Body of pancreas (tissue), 4 donors: ENCODE measurements around the gene SLC35B1.

Source experiments
- CTCF ChIP-seq, 7 experiments: fragments of 450-650 bp in 4 of 7; fragments of 200-600 bp in 3 of 7; sonication (generic) in 3 of 7; IDR thresholded peaks; one replicate each; pipeline ENCODE4 v1.5.1; 2016 to 2019; ENCODE audit warnings: antibody characterized with exemption in 7 of 7
- POLR2A ChIP-seq, 3 donors: fragments of 450-650 bp; IDR thresholded peaks; one replicate each; pipeline ENCODE4 v1.6.1; 2016; ENCODE audit warnings: antibody characterized with exemption in 3 of 3, mild to moderate bottlenecking in 2 of 3

- TF ChIP-seq CTCF (IDR thresholded peaks at IDR 0.05) (no peak), POLR2A (IDR thresholded peaks at IDR 0.05) (peak in 1 of 3 donors; percentile 13)
Observed at GRCh38 chr17:49696233-49696761, 11.5 kb downstream of the SLC35B1 start.
